GM19397 (cell line): ENCODE results near the gene HACD3.

Experiments
- ATAC-seq: cut with Tn5 transposase; IDR thresholded peaks from one replicate; pipeline ENCODE4 v1.9.1; 2021; ENCODE audit warnings: mild to moderate bottlenecking, moderate library complexity; ENCODE audit not compliant: unreplicated experiment

HACD3 gene, protein sequence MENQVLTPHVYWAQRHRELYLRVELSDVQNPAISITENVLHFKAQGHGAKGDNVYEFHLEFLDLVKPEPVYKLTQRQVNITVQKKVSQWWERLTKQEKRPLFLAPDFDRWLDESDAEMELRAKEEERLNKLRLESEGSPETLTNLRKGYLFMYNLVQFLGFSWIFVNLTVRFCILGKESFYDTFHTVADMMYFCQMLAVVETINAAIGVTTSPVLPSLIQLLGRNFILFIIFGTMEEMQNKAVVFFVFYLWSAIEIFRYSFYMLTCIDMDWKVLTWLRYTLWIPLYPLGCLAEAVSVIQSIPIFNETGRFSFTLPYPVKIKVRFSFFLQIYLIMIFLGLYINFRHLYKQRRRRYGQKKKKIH

DNA sequence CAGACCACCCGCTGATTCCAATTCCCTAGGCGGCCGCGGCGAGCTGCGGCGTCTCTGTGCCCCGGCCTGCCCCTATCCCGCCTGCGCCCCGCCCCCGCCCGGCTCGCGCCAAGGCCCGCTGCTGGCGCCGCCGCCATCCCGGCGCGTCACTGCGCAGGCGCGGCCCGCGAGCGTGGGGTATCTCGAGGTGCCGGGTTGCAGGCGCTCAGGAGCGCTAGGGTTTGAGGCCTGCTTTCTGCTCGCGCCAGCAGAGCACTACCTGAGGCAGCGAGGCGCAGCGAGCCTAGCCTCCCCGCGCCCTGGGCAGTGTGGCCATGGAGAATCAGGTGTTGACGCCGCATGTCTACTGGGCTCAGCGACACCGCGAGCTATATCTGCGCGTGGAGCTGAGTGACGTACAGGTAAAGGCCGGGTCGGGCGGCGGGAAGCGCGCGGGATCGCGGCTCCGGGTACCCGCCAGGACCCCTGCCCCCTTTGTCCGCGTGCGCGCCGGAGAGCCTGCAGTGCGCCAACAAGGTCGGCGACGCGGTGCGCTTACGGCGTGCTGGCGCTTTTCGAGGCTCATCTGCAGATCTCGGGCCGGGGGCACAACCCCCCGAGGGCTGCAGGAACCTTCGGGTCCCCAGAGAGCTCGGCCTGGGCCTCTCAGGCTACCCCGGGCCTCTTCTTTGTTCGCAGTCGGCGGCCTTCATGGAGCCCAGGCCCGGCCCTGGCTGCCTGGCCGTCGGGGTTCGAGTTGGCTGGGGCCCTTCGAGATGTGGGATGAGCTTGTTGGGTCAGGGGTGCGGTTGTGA lies at the start of gene HACD3:
Gene HACD3, plus strand, starts transcription at position 146 of the 794 bp plus-strand sequence. Its CDS starts 169 bp downstream, at position 315.
- ATAC-seq, result peak; percentile 84

DNA sequence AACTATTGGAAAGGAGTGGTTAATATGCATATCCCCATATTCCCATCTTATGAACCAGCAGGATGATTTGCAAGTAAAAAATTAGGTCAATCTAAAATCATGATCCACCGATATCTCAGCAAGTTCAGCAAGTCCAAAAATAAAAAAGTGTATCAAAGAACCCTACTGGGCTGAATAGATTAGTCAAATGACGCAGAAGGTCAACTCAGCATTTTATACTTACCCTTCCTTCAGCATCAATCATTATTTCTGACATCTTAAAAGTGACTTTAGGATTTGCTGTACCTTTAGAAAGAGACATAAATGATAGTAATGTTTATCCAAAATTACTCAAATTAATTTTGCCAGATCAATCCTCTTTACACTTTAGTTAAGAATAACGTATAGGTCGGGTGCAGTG lies 45.4 kb upstream of the HACD3 start:
- ATAC-seq, result no peak

DNA sequence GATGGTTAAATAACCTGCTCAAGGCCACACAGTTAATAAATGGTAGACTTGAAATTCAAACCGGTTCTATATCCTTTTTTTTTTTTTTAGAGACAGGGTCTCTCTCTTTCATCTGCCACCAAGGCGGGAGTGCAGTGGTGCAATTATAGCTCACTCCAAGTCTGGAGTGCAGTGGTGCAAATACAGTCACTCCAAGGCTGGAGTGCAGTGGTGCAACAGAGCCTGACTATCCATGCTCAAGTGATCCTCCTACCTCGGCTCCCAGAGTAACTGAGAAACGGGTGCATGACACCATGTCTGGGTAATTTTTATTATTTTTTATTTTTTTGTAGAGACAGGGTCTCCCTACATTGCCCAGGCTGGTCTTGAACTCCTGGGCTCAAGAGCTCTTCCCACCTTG lies 36.2 kb upstream of the HACD3 start:
- no peak for ATAC-seq

DNA sequence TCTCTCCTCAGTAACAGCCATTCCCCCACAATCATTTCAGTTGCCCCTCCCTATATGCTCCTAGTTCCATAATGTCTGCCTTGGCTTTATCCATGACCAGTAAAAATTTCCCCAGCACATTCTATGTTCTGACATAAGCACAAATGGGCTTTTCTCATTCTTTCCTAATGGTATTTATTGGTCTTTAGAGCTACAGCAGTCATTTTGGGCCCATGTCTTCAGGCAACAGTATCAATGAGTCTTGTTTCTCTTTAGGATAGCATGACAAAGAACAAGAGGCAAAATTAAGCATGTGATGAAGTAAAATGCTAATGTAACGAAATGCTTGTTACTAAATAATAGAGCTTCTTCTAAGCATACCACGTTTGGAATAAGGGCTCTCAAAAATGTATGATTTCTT lies 20.9 kb upstream of the HACD3 start:
- no peak for ATAC-seq

DNA sequence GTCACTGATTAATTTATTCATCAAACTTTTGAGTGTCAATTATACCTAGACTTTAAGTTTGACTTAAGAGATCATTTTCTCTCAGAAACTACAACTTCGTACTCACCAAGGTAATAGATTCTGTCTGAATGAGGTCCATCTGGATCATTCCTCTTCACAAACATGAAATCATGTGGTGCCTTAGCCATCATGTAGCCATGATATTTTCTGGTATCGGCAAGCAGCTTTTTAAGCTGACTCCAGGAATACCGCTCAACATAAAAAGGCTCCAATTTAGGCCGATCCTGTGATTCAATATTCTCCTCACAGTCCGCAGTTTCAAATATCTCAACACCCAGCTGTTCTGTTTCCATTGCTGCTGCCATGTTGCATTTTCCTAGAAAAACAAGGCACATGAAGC lies 18.1 kb upstream of the HACD3 start:
- no peak for ATAC-seq

DNA sequence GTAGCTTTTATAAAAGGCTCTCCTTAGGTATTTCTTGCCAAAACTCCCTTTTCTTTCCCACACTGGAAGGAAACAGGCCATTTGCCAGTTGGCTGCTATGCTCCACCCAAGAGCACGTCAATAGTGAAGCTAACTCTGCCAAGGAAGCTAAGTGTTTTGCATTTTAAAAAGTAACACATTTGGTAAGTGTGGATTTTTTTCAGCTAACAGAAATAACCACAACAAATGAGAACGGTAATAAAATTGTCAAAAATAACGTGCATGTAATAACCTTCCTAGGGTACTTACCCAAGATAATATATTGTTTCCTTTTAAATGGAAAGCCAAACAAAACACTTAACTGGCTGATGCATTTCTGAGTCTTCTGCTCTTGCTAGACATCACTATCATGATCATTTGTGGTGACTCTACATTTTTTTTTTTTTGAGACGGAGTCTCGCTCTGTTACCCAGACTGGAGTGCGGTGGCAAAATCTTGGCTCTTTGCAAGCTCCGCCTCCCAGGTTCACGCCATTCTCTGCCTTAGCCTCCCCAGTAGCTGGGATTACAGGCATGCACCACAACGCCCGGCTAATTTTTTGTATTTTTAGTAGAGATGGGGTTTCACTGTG lies 17.4 kb upstream of the HACD3 start:
- ATAC-seq, result no peak

DNA sequence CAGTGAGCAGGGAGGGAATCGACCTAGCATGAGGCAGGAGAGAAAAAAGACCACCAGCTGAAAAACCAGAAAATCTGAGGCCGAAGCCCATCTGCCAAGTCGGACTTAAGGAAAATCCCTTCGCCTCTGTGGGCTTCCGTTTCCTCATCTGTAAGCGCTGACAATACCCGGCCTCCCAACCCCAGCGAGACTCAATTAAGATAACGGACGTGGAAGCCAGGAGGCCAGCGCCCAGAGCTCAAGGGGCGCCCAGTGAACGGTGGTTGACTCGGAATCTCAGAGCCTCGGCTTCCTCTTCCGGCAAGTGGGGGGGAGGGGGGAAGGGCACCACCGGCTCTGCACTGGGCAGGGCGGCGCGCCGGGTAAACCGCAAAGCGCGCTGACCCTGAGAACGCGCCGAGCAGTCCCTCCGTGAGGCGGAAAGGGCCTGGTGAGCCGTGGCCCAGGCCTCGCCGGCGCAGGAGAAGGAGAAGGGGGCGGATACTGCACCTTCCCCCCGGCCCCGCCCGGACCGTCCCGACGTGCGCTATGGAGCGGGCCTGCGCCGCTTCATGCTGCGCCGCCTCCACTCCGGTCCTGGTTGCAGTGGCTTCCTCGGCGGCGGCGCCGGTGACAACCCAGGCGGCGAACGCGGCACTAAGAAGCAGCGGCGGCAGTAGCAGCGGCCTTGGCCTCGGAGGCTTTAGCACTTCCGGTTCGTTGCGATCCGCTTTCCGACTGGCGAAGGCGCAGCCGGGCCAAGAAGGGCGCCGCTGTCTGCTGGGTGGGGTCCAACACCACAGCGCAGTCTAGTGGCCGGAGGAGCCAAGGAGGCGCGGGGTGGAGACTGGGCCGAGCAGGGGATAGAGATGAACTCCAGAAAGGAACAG lies 13.0 kb upstream of the HACD3 start, which contains the start of gene DPP8:
Gene DPP8, minus strand, starts transcription at position 693 of the 869 bp plus-strand sequence. CDS start 5,136 bp downstream, outside the sequence.
- ATAC-seq, result peak; percentile 88

DNA sequence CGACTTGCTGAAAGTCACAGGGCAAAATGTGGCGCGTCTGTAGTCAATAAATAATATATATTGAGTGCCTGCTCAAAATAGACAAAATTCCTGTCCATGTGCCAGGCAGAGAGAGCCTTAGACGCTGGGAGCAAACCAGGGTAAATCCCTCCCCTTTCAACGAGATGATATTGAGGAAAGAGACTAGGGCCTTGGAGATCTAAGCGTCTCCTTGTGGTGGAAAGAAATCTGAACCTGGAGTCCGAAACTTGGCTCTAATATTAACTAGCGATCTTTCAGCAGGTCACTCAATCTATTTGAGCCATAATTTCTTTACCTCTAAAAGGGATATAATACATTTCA lies 12.4 kb upstream of the HACD3 start:
- ATAC-seq, result no peak

DNA sequence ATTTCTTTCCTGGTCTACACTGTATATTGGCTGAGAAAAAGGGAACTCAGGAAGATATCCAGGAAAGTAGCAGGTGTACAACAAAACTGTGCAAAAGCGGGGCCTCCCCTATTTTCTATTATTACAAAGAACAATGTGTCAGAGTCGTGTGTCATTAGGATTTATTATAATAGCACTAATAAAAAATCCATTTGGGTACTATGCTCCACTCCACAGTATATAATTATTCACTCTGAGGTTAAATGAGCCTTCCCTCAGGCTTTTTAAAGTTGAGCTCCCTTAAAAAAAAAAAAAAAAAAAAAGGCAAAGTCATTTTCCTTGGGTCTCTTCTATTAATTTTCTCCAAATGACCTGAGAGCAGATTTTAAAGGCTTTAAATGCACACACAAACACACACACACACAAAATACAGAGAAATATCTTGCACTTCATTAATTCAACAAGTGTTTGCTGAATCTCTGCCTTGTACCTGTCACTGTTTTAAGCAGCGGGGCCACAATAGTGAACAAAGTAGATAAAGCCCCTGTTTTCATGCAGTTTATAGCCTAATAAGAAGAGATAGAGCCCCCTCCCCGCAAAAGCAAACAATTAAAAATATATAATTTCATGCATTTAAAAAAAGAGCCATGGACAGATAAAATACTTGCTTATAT lies 11.5 kb upstream of the HACD3 start:
- ATAC-seq, result no peak

DNA sequence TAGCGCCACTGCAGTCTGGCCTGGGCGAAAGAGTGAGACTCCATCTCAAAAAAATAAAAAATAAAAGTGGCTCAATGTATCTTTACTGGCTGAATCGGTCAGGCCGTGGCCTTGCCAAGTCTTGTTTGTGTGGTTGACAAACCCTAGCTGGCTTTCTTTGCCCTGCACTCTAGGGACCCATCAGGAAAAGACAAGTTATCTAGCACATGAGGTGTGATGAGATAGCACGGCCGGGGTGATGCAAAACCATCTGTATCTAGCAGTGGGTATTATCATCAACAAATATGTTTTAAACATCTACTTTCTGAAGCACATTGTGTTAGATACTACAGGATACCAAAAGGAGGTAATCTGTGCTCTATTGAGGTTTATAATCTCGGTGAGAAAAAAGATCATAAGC lies 8.9 kb upstream of the HACD3 start:
- ATAC-seq, result no peak

DNA sequence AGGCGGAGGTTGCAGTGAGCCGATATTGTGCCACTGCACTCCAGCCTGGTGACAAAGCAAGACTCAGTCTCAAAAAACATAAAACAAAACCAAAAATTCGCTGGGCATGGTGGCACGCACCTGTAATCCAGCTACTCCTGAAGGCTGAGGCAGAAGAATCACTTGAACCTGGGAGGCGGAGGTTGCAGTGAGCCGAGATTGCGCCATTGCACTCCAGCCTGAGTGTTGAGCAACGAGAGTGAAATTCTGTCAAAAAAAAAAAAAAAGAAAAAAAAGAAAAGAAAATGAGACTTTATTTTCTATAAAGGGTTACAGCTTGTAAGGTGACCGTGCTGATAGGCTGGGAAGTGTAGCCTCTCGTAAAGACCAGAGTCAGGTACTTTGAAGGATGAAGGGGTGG lies 6.0 kb upstream of the HACD3 start:
- ATAC-seq, result no peak

DNA sequence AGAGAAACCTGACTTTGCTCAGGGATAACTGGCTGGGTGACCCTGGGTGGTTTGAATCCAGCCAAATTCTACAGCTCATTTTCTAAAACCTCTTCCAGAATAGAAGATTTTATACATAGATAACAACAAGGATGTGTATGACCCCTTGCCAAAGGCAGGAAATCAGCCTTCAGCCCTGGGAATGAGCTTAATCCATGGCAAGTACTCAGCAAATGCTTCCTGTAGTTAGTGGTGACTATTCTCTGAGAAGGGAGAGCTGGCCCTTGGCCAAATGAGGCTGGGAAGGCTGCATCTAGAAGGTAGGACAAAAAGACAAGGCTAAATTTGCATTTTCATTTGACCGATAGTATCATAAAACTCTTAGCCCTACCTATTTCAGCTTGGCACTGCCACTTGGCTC lies 4.6 kb upstream of the HACD3 start:
- ATAC-seq, result no peak

DNA sequence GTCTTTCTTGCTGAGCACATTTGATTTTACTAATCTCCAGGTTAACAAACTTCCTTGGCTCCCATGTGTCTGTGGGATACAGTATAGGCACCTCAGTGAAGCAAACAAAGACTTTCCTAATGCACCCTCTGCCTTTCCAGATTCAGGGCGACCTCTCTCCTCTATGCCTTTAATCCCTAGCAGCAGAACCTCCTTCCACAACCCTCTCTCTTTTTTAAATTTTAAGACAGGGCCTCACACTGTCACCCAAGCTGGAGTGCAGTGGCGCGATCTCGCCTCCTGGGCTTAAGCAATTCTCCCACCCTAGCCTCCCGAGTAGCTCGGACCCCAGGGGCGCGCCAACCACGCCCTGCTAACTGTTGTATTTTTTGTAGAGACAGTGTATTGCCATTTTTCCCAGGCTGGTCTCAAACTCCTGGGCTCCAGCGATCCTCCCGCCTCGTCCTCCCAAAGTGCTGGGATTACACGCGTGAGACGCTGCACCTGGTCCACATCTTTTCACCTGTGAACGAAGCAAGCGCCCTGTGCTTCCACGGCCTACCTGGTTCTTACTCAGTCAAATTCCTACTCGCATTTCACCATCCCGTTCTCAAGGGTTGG lies 1.7 kb upstream of the HACD3 start:
- ATAC-seq, result no peak

DNA sequence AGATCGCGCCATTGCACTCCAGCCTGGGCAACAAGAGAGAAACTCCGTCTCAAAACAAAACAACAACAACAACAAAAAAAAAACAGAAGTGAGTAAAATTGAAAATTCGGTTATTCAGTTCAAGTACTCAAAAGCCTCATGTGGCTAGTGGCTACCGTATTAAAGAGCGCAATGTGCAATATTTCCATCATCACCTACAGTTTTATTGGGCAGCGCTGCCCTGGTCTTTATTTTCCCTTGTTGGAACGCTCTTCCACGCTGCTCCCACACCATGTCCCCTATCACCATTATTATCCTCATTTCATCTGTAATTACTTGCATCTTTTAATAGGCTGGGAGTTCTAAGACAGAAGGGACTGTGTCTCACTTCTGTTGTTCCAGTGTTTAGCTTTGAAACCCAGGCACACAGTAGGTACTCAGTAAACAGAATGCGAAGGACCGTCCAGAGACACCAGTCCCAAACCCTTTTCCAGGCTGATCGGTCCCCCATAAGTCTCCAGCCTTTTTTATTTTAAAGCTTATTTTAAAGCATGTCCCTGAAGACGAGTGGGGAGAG lies 423 bp upstream of the HACD3 start:
- no peak for ATAC-seq

DNA sequence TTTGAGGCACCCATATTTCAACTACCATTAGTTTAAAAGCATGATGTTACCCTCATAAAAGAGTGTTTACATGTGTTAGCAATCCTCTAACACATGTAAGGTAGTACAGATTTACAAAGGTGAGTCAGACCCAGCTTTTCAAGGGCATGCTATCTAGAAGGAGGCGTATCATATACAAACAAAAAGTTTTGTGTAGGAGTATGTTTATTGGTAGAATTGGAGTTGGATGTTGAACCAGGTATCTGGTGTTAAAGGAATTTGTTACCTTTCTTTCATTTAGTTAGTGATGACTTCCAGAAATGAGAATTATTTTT lies 2.4 kb downstream of the HACD3 start:
- ATAC-seq, result no peak

DNA sequence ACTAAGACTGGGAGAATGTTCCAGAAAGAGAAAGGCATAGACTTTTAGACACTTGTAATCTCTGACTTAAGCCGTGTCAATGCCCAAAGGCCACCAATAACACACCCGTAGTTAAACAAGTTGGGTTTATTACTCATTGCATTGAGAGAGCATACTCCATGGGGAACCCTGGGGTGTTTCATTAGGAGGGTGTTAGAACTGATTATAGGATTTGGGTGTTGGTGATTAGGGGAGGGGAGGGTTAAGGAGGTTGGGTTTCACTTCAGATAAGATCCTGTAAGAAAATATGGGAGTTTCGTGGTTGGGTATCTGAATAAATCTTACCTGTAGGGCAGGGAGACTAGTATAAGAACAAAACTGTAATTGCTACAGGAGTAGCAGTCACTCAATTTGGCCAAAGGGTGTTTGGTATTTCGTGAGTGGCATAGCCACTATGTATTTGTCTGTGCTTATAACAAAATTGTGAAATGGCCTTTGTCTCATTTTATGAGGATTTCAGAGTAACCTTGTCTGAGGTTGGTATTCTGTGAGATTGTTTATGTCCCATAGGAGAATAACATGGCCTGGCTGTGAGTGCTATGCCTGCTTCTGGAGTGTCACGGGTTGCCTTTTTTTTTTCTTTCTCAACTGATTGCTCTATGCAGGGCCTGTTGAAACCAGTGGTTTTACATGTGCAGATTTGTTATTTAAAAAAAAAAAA lies 2.9 kb downstream of the HACD3 start:
- ATAC-seq, result no peak

DNA sequence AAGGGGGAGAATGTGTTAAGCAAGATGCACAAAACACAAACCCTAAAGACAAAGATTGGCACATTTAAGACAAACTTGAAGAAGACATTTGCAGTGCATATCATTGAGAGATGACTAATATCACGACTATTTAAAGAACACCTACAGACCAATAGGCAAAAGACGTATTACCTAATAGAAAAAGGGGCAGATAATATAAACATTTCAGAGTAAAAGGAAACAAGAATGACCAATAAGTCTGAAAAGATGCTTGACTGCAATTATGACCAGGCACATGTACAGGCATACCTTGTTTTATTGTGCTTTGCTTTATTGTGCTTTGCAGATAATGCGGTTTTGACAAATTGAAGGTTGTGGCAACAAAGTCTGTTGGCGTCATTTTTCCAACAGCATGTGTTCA lies 4.9 kb downstream of the HACD3 start:
- no peak for ATAC-seq

DNA sequence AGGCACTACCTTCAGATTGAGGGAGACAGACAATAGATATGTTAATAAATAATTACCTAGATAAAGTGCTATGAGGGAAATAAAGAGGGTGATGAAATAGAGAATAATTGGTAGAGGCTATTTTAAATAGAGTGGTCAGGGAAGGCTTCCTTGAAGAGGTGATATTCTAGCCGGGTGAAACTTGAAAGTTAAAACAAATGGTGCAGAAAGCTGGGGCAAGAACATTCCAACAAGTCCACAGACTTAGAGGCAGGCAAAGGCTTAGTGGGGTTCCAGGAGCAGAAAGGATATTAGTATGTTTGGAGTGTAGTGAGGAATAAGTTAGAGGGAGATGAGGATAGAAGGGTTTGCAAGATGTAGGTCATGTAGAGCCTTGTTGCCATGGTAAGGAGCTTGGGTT lies 10.1 kb downstream of the HACD3 start:
- ATAC-seq, result no peak

DNA sequence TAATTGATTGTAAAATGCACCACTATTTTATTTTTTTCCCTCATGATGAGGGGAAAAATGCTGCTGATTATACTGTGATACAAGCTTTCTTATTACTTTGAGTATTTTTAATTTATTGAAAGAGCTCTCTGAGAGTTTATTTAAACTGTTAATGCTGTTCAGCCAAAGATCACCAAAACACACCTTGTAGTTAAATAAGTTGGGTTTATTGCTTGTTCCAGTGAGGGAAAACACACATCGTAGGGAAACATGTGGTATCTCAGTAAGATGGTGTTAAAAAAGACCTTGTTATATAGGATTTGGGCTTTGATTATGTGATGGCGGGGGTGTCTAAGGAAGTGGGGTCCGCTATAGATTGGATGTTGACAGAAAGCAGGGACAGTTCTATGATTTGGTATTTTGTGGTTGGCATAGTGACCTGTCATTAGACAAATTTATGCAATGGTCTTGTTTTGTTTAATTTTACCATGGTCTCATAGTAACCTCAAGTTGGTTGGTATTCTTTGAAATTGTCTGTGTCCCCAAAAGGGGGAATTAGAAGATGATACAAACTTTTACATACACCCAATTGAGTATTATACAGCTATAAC lies 11.1 kb downstream of the HACD3 start:
- ATAC-seq, result no peak
